Endothelial cell of umbilical vein (primary cell): Measurements from ENCODE around the gene WFIKKN2. TPM values are rescaled to one million over a fixed set of nuclear protein-coding genes. Genes with fewer than 3 reads are reported as not detected.

Experiments used
- BruUV-seq: library from RNA; stranded (reverse); fragments of 400-500 nt; replicated peaks from 2 replicates; lab custom pipeline; 2021; lab: Mats Ljungman, UMichigan
- CTCF ChIA-PET: fragments of 300-600, 350-600 bp; sonication (Branson Sonifier 250); formaldehyde crosslinking; loops from one replicate; lab custom pipeline; 2021; ENCODE audit warnings: antibody characterized with exemption, inconsistent platforms; lab: Charles Lee
- POLR2A ChIA-PET: fragments of 300-600, 350-600 bp; sonication (Branson Sonifier 250); formaldehyde crosslinking; loops from one replicate; lab custom pipeline; 2021; ENCODE audit warnings: antibody characterized with exemption, inconsistent platforms; lab: Charles Lee
- DNase-seq: peaks from one replicate; pipeline ENCODE4 v3.0.0-alpha.2; 2011; ENCODE audit warnings: low read depth, low spot score
- FAIRE-seq: peaks from 2 replicates; lab custom pipeline; 2011; peaks lifted over from hg19 to GRCh38; lab: Jason Lieb, UNC
- H2AFZ ChIP-seq: 2 replicates; pipeline ENCODE4 v1.6.0; 2012; ENCODE audit warnings: low read depth, low read length, control low read depth, inconsistent platforms
- H3K27ac ChIP-seq: 2 replicates; pipeline ENCODE4 v1.5.1; 2011; ENCODE audit warnings: low read depth, mild to moderate bottlenecking, control low read depth, low read length, moderate library complexity; ENCODE audit not compliant: insufficient read depth
- H3K27me3 ChIP-seq, 2 experiments: 2 replicates each; pipeline versions ENCODE4 v1.6.0 to v1.6.1; 2011; ENCODE audit warnings: low read length in 2 of 2, mixed read lengths in 1 of 2; ENCODE audit not compliant: control insufficient read depth in 2 of 2, insufficient read depth in 2 of 2
- H3K36me3 ChIP-seq, 2 experiments: 2 replicates in 1 of 2; 3 replicates in 1 of 2; pipeline ENCODE4 v1.5.1; 2011; ENCODE audit warnings: low read length in 2 of 2, mild to moderate bottlenecking in 1 of 2, moderate library complexity in 1 of 2; ENCODE audit not compliant: control insufficient read depth in 2 of 2, insufficient read depth in 2 of 2; ENCODE audit errors: extremely low read depth in 1 of 2
- H3K4me1 ChIP-seq: 3 replicates; pipeline ENCODE4 v1.5.1; 2011; ENCODE audit warnings: mild to moderate bottlenecking, low read length; ENCODE audit not compliant: control insufficient read depth, insufficient read depth; ENCODE audit errors: extremely low read depth
- H3K4me2 ChIP-seq: 2 replicates; pipeline ENCODE4 v1.6.1; 2011; ENCODE audit warnings: low read length, control low read depth, mixed read lengths; ENCODE audit not compliant: insufficient read depth
- H3K4me3 ChIP-seq, 3 experiments: fragments of 200-600 bp in 1 of 3; sonication (generic), shearing (Covaris generic) in 1 of 3; replicated peaks in 1 of 3; 2 replicates each; pipeline ENCODE4 v1.5.1; 2011 to 2016; ENCODE audit warnings: control low read depth in 3 of 3, low read length in 3 of 3, mild to moderate bottlenecking in 2 of 3, inconsistent platforms in 1 of 3, low read depth in 1 of 3, moderate library complexity in 1 of 3; ENCODE audit not compliant: insufficient read depth in 1 of 3
- H3K79me2 ChIP-seq: 2 replicates; pipeline ENCODE4 v1.6.0; 2012; ENCODE audit warnings: low read length, inconsistent platforms; ENCODE audit not compliant: control insufficient read depth, insufficient read depth
- H3K9ac ChIP-seq: replicated peaks from 2 replicates; pipeline ENCODE3; 2011; ENCODE audit warnings: low read length, control low read depth; ENCODE audit not compliant: insufficient read depth; ENCODE audit errors: extremely low read depth
- H3K9me1 ChIP-seq: replicated peaks from 3 replicates; pipeline ENCODE4 v1.6.0; 2011; ENCODE audit warnings: mild to moderate bottlenecking, low read length; ENCODE audit not compliant: control insufficient read depth, insufficient read depth; ENCODE audit errors: extremely low read depth
- H3K9me3 ChIP-seq: replicated peaks from 2 replicates; pipeline ENCODE4 v1.5.1; 2012; ENCODE audit warnings: low read length, inconsistent platforms; ENCODE audit not compliant: control insufficient read depth, insufficient read depth
- H4K20me1 ChIP-seq: replicated peaks from 2 replicates; pipeline ENCODE3; 2011; ENCODE audit warnings: mild to moderate bottlenecking, low read length; ENCODE audit not compliant: control insufficient read depth, insufficient read depth; ENCODE audit errors: extremely low read depth
- EZH2 ChIP-seq: IDR thresholded peaks from 2 replicates; pipeline ENCODE4 v1.6.1; 2012; ENCODE audit warnings: borderline replicate concordance, low read depth, mild to moderate bottlenecking, moderate library complexity, low read length, inconsistent platforms; ENCODE audit not compliant: severe bottlenecking
- FOS ChIP-seq: IDR thresholded peaks from 2 replicates; pipeline ENCODE4 v1.6.1; 2011; ENCODE audit warnings: mild to moderate bottlenecking, low read length, moderate library complexity, borderline replicate concordance; ENCODE audit not compliant: insufficient read depth
- GATA2 ChIP-seq: IDR thresholded peaks from 2 replicates; pipeline ENCODE4 v1.7.0; 2011; ENCODE audit warnings: low read depth, mild to moderate bottlenecking, moderate library complexity, mixed read lengths, low read length; ENCODE audit not compliant: insufficient read length, insufficient read depth
- JUN ChIP-seq: IDR thresholded peaks from 2 replicates; pipeline ENCODE4 v1.6.1; 2011; ENCODE audit warnings: borderline replicate concordance, low read depth; ENCODE audit not compliant: insufficient read length, insufficient read depth
- MYC ChIP-seq: IDR thresholded peaks from one replicate; pipeline ENCODE4 v1.6.1; 2011; ENCODE audit warnings: mild to moderate bottlenecking, low read depth, low read length
- POLR2AphosphoS5 ChIP-seq: IDR thresholded peaks from 2 replicates; pipeline ENCODE4 v1.6.1; 2012; ENCODE audit warnings: low read depth, mild to moderate bottlenecking, control low read depth, low read length, moderate library complexity; ENCODE audit not compliant: insufficient read depth
- dilution Hi-C: fragments of 300-500 bp; cut with MboI; formaldehyde crosslinking; loops from one replicate; pipeline ENCODE4 v1.15.0; 2019; ENCODE audit warnings: low sequenced_read_pairs; ENCODE audit not compliant: extremely low pct_ligation_motif_present
- intact Hi-C: fragments of 100-400 bp; cut with micrococcal nuclease; formaldehyde crosslinking; loops from one replicate; pipeline ENCODE4 v1.10.0; 2022
- polyA plus RNA-seq, 4 experiments: library from polyadenylated mRNA; depleted of rRNA in 3 of 4; stranded (reverse) in 3 of 4; unstranded in 1 of 4; fragments of >200 nt; gene quantifications; 2 replicates each; pipeline versions ENCODE4 v1.2.1 to v1.2.3, GENCODE V29; 2011 to 2012; ENCODE audit warnings: missing spikeins in 1 of 4
- total RNA-seq: library from RNA; stranded (reverse); gene quantifications from 2 replicates; pipeline ENCODE4 v1.2.3, GENCODE V29; 2021
- TF ChIP-seq, protein P1 (sequence below): IDR thresholded peaks from 2 replicates; pipeline ENCODE4 v1.6.1; 2011; ENCODE audit not compliant: insufficient read depth, insufficient read length

The WFIKKN2 gene
- total and polyA plus RNA-seq, 2 donors (not counting 3 experiments of a cell fraction or from before 2014, with no cell fraction given) = 0.03 TPM; not detected in 1

DNA sequence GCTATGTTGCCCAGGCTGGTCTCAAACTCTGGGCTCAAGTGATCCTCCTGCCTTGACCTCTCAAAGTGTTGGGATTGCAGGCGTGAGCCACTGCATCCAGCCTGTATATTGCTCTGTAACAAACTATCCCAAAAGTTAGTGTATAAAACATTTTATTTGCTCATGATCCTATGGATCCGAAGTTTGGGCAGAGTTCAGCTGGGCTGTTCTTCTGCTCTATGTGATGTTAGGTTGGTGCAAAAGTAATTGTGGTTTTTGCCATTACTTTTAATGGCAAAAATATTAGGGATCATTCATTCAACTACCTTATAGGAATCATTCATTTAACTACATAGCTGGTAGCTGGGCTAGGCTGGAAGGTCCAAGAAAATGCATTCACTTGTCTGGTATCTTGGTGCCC, 12.8 kb upstream of the WFIKKN2 start:
- DNase-seq (no peak), FAIRE-seq (no peak)
- Histone ChIP-seq H3K9me3 (no peaks in the 10 kb centered on the region), H3K4me3 (no peak overlapping the region), H2AFZ (no peak overlapping the region), H3K4me2 (no peak overlapping the region), H3K36me3 (no peaks in the 10 kb centered on the region), H3K27me3 (peaks cover 4 to 6% of the 10 kb centered on the region in 2 experiments), H3K27ac (no peak overlapping the region), H3K9me1 (no peaks in the 10 kb centered on the region), H3K4me1 (no peaks in the 10 kb centered on the region), H3K9ac (no peak overlapping the region), H4K20me1 (no peaks in the 10 kb centered on the region), H3K79me2 (no peaks in the 10 kb centered on the region)
- CTCF ChIA-PET = interaction anchor here (2.3 kb wide), 1 partner anchor 39 kb away, joined by 9 read pairs; no protein-coding TSS in a partner anchor
- dilution Hi-C loops (no loop called here), intact Hi-C loops (no loop called here)
- no peak for TF ChIP-seq FOS
- no TSS peak for BruUV-seq
- POLR2A ChIA-PET = no interaction called here

DNA sequence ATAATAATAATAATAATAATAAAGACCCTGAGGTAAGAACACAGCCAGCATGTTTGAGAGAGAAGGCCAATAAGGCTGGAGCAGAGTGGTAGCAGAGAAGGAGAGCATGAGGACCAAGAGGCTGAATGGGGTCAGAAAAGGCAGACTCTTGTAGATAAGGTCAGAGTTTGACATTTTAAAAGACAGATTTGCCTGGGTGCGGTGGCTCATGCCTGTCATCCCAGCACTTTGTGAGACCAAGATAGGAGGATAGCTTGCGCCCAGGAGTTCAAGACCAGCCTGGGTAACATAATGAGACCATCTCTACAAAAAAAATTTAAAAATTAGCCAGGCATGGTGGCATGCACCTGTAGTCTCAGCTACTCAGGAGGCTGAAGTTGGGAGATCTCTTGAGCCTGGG, 11.0 kb upstream of the WFIKKN2 start:
- H2AFZ ChIP-seq = no peak overlapping the region
- H3K79me2 ChIP-seq = no peaks in the 10 kb centered on the region
- DNase-seq = no peak
- no peak for FAIRE-seq
- no peaks in the 10 kb centered on the region for H3K36me3 ChIP-seq
- peaks cover 5 to 6% of the 10 kb centered on the region in 2 experiments for H3K27me3 ChIP-seq
- no peaks in the 10 kb centered on the region for H3K4me1 ChIP-seq
- TF ChIP-seq, protein P1, sequence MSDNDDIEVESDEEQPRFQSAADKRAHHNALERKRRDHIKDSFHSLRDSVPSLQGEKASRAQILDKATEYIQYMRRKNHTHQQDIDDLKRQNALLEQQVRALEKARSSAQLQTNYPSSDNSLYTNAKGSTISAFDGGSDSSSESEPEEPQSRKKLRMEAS = no peak
- TF ChIP-seq GATA2 = no peak
- no peak for TF ChIP-seq JUN
- no peak for TF ChIP-seq MYC
- no peak for TF ChIP-seq POLR2AphosphoS5
- TF ChIP-seq EZH2 = no peak
- CTCF ChIA-PET = interaction anchor here (0.8 to 2.3 kb wide), 2 partner anchors 9 to 41 kb away, joined by 3 to 12 read pairs; no protein-coding TSS in a partner anchor
- H3K9me1 ChIP-seq = no peaks in the 10 kb centered on the region
- no peak overlapping the region for H3K4me2 ChIP-seq
- H3K9ac ChIP-seq = no peak overlapping the region
- no peaks in the 10 kb centered on the region for H3K9me3 ChIP-seq
- intact Hi-C loops (no loop called here), dilution Hi-C loops (no loop called here)
- H4K20me1 ChIP-seq = no peaks in the 10 kb centered on the region
- POLR2A ChIA-PET = no interaction called here
- no peak overlapping the region for H3K4me3 ChIP-seq
- no peak overlapping the region for H3K27ac ChIP-seq
- BruUV-seq = no TSS peak
